ENCODE results near the gene GBE1. TPM values are rescaled to one million over a fixed set of nuclear protein-coding genes. Genes with fewer than 3 reads are reported as not detected.

The GBE1 gene
- total and polyA plus RNA-seq, 8 donors = 3.7 to 14.1 (median 9.0) TPM

DNA sequence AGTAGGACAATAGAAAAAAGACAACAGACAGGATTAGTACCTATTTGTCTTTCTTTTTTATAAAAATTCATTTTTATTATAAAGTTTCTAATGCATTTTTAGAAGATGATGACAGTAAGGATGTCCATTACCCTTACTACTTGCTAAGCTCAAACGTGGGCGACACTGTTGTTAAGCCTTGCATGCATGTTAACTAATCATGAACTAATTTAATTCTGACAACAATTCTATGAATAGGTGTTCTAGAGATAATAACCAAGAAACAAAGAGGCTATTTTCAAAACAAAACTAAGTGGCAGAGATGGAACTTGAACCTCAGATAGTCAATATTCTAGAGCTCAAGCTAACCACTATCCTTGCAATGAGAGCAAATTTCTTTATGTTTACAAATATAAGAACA is 247.9 kb downstream of the GBE1 start:
- Histone ChIP-seq H3K4me3 (no peak overlapping the region), H3K4me1 (no peaks in the 10 kb centered on the region), H3K27me3 (no peaks in the 10 kb centered on the region), H3K27ac (no peak overlapping the region), H3K9me3 (no peaks in the 10 kb centered on the region), H3K36me3 (no peaks in the 10 kb centered on the region)
- DNase-seq (no peak), FAIRE-seq (no peak), ATAC-seq (no peak)
- 91 to 93% methylated on average over 2 of the region's 2 CpGs for WGBS, 2 donors
- intact Hi-C loops (cut with DNase I) = no loop called here
- TF ChIP-seq, protein P1, sequence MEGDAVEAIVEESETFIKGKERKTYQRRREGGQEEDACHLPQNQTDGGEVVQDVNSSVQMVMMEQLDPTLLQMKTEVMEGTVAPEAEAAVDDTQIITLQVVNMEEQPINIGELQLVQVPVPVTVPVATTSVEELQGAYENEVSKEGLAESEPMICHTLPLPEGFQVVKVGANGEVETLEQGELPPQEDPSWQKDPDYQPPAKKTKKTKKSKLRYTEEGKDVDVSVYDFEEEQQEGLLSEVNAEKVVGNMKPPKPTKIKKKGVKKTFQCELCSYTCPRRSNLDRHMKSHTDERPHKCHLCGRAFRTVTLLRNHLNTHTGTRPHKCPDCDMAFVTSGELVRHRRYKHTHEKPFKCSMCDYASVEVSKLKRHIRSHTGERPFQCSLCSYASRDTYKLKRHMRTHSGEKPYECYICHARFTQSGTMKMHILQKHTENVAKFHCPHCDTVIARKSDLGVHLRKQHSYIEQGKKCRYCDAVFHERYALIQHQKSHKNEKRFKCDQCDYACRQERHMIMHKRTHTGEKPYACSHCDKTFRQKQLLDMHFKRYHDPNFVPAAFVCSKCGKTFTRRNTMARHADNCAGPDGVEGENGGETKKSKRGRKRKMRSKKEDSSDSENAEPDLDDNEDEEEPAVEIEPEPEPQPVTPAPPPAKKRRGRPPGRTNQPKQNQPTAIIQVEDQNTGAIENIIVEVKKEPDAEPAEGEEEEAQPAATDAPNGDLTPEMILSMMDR (IDR thresholded peaks at IDR 0.05) = no peak

DNA sequence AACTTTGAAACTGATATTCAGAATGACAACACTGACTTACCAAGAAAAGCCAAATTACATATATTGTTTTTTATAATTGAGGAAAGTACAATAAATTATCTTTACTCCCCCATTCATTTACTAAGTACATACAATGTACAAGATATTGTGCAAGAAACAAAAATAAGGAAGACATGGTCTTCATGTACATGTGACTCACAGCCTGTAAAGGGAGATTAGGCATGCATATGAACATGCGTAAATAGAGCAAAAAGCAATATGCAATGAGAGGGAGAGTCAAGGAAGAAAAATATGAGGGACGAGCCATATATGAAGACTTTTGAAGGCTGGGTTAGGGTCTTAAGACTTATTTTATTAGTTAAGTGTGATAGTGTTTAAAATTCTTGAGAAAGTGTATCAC is 258.4 kb downstream of the GBE1 start:
- no peak overlapping the region for H3K27ac ChIP-seq
- no peak for FAIRE-seq

DNA sequence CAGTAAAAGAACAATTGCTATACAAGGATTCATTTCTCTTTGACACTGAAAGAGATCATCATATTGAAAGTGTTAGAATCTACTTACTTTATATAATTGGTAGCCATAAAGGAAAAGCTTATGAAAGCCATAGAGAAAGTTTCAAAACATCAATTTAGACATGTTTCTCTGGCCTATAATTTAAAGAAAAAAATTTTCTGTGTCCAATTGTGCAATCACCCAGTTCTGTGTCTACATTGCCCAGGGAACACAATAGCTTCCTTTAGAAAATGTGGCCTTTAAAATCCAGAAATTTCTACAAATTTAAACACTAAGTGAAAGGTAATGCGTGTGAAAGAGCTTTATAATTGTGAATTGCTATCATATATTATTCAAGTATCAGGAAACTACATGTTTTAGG is 259.2 kb downstream of the GBE1 start:
- no peak overlapping the region for H3K27ac ChIP-seq
- H3K27me3 ChIP-seq = no peaks in the 10 kb centered on the region
- ATAC-seq (no peak), FAIRE-seq (no peak), DNase-seq (no peak)
- no peaks in the 10 kb centered on the region for H3K36me3 ChIP-seq
- WGBS, 2 donors = 93 to 96% methylated on average over 1 of the region's 1 CpG
- intact Hi-C loops (cut with DNase I) = no loop called here
- no peaks in the 10 kb centered on the region for H3K9me3 ChIP-seq
- H3K4me3 ChIP-seq = no peak overlapping the region
- TF ChIP-seq, protein P1 (IDR thresholded peaks at IDR 0.05) = no peak
- no peaks in the 10 kb centered on the region for H3K4me1 ChIP-seq

More for the DNA sequence above, 258.4 kb downstream of the GBE1 start:
- no peak for DNase-seq
- Histone ChIP-seq H3K27me3 (no peaks in the 10 kb centered on the region), H3K9me3 (no peaks in the 10 kb centered on the region), H3K36me3 (no peaks in the 10 kb centered on the region), H3K4me1 (no peaks in the 10 kb centered on the region), H3K4me3 (no peak overlapping the region)
- intact Hi-C loops (cut with DNase I) = no loop called here
- WGBS, 2 donors = 94 to 97% methylated on average over 2 of the region's 2 CpGs
- TF ChIP-seq, protein P1 (IDR thresholded peaks at IDR 0.05) = no peak
- no peak for ATAC-seq

DNA sequence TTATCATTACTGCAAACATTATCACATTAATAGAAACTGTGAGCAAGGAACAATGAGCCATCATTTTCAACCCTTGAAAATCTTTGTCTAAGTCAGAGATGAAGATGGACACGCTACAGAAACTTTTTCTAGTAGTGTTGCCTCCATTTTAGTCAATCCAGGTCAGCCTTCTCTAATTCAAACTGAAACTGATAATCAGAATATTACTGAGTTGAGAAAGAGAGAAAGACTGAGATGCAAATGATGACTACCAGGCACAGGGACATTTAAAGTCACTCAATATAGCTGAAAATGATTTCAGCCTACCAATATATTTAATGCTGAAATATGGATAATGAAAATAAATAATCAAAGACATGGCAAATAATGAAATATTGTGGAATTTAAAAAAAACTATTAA is 261.4 kb downstream of the GBE1 start:
- ATAC-seq (no peak), FAIRE-seq (no peak)
- 95 to 100% methylated on average over 1 of the region's 1 CpG for WGBS, 2 donors

DNA sequence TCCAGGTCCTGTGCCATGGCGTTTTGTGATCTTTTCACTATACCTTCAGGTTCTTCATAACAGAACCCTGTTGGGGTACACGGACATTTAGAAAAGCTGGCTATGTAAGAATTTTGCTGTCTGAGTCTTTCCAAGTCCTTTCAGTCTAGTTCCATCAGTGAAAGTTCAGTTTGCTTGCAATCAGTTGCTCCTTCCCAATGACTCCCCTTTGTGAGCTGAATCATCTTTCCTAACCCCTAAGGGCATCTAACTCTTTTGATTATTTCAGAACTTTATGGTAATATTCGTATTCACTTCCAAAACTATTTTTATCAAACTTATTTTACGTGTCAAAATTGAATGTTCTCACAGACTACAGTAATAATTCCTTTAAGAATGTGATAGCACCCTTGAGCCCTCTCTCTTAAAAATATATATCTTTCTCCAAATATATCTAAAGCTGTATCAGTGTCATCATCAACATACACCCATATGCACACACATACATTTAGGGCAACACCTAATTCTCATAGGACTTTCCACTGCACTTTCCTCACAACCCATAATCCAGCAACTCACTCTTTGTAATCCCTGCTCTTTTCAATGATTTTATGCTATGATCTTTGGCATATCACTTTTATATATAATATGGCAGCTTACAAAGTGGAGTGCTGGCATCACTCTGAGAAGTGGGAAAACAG is 263.7 kb downstream of the GBE1 start:
- ATAC-seq (no peak), FAIRE-seq (no peak), DNase-seq (no peak)
- no peak overlapping the region for H3K4me3 ChIP-seq
- no peaks in the 10 kb centered on the region for H3K36me3 ChIP-seq
- H3K9me3 ChIP-seq = no peaks in the 10 kb centered on the region
- TF ChIP-seq, protein P1 (IDR thresholded peaks at IDR 0.05) = no peak
- H3K27ac ChIP-seq = no peak overlapping the region
- 87 to 94% methylated on average over 4 of the region's 4 CpGs for WGBS, 2 donors
- H3K27me3 ChIP-seq = no peaks in the 10 kb centered on the region
- no peaks in the 10 kb centered on the region for H3K4me1 ChIP-seq
- intact Hi-C loops (cut with DNase I) = no loop called here

More for the DNA sequence above, 261.4 kb downstream of the GBE1 start:
- H3K4me1 ChIP-seq = no peaks in the 10 kb centered on the region
- no peaks in the 10 kb centered on the region for H3K27me3 ChIP-seq
- intact Hi-C loops (cut with DNase I) = no loop called here
- no peaks in the 10 kb centered on the region for H3K9me3 ChIP-seq
- H3K36me3 ChIP-seq = no peaks in the 10 kb centered on the region
- TF ChIP-seq, protein P1 (IDR thresholded peaks at IDR 0.05) = no peak
- no peak for DNase-seq
- H3K4me3 ChIP-seq = no peak overlapping the region
- H3K27ac ChIP-seq = no peak overlapping the region
